ENCODE results near the gene CBR1.
A peak's percentile ranks its signal among the peaks of the same experiment; 100 is the strongest.

Gene CBR1

GRCh38 chr21:36079010-36079649 is 9.3 kb downstream of the CBR1 start:
- no peak for TF ChIP-seq CTCF (IDR thresholded peaks at IDR 0.05; ENCODE audit: low read depth, low read length, missing control alignments)
- DNase-seq (ENCODE audit: extremely low read depth, low read depth), result no peak
- no peak overlapping the region for H3K4me3 ChIP-seq (replicated peaks; ENCODE audit: low read depth, low read length)

- no peak for TF ChIP-seq CTCF (IDR thresholded peaks at IDR 0.05; ENCODE audit: low read depth, low read length, missing control alignments)
- no peak for DNase-seq (ENCODE audit: extremely low read depth, low read depth)
- no peak overlapping the region for H3K4me3 ChIP-seq (replicated peaks; ENCODE audit: low read depth, low read length)
Observed at GRCh38 chr21:36079671-36080070, 9.8 kb downstream of the CBR1 start.

DNA sequence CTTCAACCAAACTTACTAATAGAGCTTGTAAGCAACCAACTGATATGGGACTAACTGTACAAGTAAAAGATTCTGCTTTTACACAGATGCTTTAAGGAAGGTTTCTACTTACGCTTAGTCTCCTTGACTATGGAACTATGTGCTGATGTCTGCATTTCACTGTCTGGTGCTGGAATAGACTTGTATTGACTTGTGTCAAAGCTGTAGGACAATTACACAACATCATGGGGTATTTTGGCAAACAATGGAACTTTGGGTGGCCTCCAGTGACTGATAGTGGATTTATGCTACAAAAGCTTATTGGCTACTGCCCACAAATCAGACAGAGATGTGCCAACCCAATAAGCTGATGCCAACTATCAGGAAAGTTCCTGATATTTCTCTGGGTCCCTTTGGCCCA is 10.6 kb downstream of the CBR1 start:
- H3K4me3 ChIP-seq (replicated peaks; ENCODE audit: low read depth, low read length), result no peak overlapping the region
- no peak for TF ChIP-seq CTCF (IDR thresholded peaks at IDR 0.05; ENCODE audit: low read depth, low read length, missing control alignments)
- no peak for DNase-seq (ENCODE audit: extremely low read depth, low read depth)

- no peak for TF ChIP-seq CTCF (IDR thresholded peaks at IDR 0.05; ENCODE audit: low read depth, low read length, missing control alignments)
- no peak overlapping the region for H3K4me3 ChIP-seq (replicated peaks; ENCODE audit: low read depth, low read length)
- DNase-seq (ENCODE audit: extremely low read depth, low read depth), result no peak
Observed at GRCh38 chr21:36082237-36082664, 12.4 kb downstream of the CBR1 start.

DNA sequence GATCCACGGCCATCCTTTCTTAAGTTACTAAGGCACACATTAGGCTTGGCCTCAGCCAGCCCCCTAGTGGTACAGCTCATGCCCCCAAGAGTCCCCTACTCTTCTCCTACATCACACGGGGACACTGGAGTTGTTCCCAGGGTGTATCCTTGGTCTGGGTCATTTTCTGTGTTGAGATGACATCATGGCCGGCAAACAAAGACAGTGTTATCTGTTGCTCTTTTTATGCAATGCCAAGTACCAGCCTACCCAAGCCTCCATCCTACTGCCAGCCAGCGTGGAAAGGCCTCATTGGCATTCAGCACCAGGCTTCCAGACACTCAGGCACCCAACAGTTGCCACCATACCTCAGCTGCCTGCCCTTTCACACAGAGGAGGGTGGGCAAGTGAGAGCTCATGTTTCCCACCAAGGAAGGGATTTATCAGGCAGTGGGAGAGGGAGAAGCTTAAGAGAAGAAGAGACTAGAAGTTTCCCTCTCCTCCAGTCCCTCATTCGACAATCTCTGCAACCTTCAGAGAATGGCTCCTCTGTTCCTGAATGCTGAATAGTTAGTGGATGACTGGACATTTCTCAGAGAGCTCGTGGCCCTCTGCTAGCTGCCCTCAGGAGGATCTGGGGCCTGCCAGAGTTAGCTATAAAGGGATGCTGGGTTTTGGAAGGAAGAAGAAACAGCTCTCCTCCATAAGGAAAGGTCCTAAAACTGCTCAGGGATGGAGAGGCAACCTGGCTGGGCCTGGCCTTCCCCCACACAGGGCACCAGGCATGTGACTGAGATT is 17.7 kb downstream of the CBR1 start:
- no peak overlapping the region for H3K4me3 ChIP-seq (replicated peaks; ENCODE audit: low read depth, low read length)
- no peak for DNase-seq (ENCODE audit: extremely low read depth, low read depth)
- TF ChIP-seq CTCF (IDR thresholded peaks at IDR 0.05; ENCODE audit: low read depth, low read length, missing control alignments), result peak; percentile 37

- no peak for TF ChIP-seq CTCF (IDR thresholded peaks at IDR 0.05; ENCODE audit: low read depth, low read length, missing control alignments)
- H3K4me3 ChIP-seq (replicated peaks; ENCODE audit: low read depth, low read length), result no peak overlapping the region
- DNase-seq (ENCODE audit: extremely low read depth, low read depth), result no peak
Observed at GRCh38 chr21:36089946-36090345, 20.1 kb downstream of the CBR1 start.
